Neural progenitor cell (in vitro differentiated cells): Measurements from ENCODE around the gene PLB1. TPM values are rescaled to one million over a fixed set of nuclear protein-coding genes. Genes with fewer than 3 reads are reported as not detected.

Source experiments
- DNase-seq: peaks from one replicate; pipeline ENCODE4 v3.0.0-alpha.2; 2016; ENCODE audit warnings: low spot score
- H2AFZ ChIP-seq: fragments of 200-600 bp; sonication (generic); replicated peaks from 2 replicates; pipeline ENCODE4 v1.6.1; 2016; ENCODE audit warnings: antibody characterized with exemption
- H3F3A ChIP-seq: fragments of 200-600 bp; sonication (generic); 2 replicates; pipeline ENCODE4 v1.6.1; 2016; ENCODE audit warnings: antibody characterized with exemption, low read depth
- H3K27ac ChIP-seq: fragments of 200-600 bp; sonication (generic); 2 replicates; pipeline ENCODE4 v1.5.1; 2016; ENCODE audit warnings: mild to moderate bottlenecking
- H3K27me3 ChIP-seq: fragments of 200-600 bp; sonication (generic); 2 replicates; pipeline ENCODE4 v1.6.1; 2016; ENCODE audit warnings: mild to moderate bottlenecking, moderate library complexity
- H3K36me3 ChIP-seq: fragments of 200-600 bp; sonication (generic); 2 replicates; pipeline ENCODE4 v1.5.1; 2016
- H3K4me1 ChIP-seq: fragments of 200-600 bp; sonication (generic); 2 replicates; pipeline ENCODE4 v1.6.1; 2016; ENCODE audit warnings: mixed run types
- H3K4me2 ChIP-seq: fragments of 200-600 bp; sonication (generic); 2 replicates; pipeline ENCODE4 v1.6.1; 2016
- H3K4me3 ChIP-seq: fragments of 200-600 bp; sonication (generic); 2 replicates; pipeline ENCODE4 v1.5.1; 2016
- H3K79me2 ChIP-seq: fragments of 200-600 bp; sonication (generic); 2 replicates; pipeline ENCODE4 v1.6.1; 2016; ENCODE audit warnings: low read depth
- H3K9ac ChIP-seq: fragments of 200-600 bp; sonication (generic); 2 replicates; pipeline ENCODE4 v1.6.1; 2016
- H3K9me3 ChIP-seq: fragments of 200-600 bp; sonication (generic); 2 replicates; pipeline ENCODE4 v1.5.1; 2016; ENCODE audit warnings: low read depth
- H4K20me1 ChIP-seq: fragments of 200-600 bp; sonication (generic); 2 replicates; pipeline ENCODE4 v1.6.1; 2016; ENCODE audit warnings: low read depth
- H3K27ac Mint-ChIP-seq: 3 replicates; pipeline ENCODE4 v1.8.0; 2021; ENCODE audit warnings: mixed read lengths
- H3K27me3 Mint-ChIP-seq: 2 replicates; pipeline ENCODE4 v1.8.0; 2022; ENCODE audit warnings: low read depth, mild to moderate bottlenecking, inconsistent platforms, moderate library complexity, mixed read lengths; ENCODE audit not compliant: insufficient read depth
- H3K36me3 Mint-ChIP-seq: 3 replicates; pipeline ENCODE4 v1.8.0; 2021; ENCODE audit warnings: mixed read lengths
- H3K4me1 Mint-ChIP-seq: 3 replicates; pipeline ENCODE4 v1.8.0; 2021; ENCODE audit warnings: mixed read lengths
- H3K4me3 Mint-ChIP-seq: 3 replicates; pipeline ENCODE4 v1.8.0; 2021; ENCODE audit warnings: mild to moderate bottlenecking, moderate library complexity, mixed read lengths
- H3K9me3 Mint-ChIP-seq: 3 replicates; pipeline ENCODE4 v1.8.0; 2020; ENCODE audit warnings: mixed read lengths
- EZH2 ChIP-seq: fragments of 200-600 bp; sonication (generic); IDR thresholded peaks from 2 replicates; pipeline ENCODE4 v1.6.1; 2017; ENCODE audit warnings: antibody characterized with exemption, mild to moderate bottlenecking, moderate library complexity
- EZH2phosphoT487 ChIP-seq: fragments of 200-600 bp; sonication (generic); IDR thresholded peaks from 2 replicates; pipeline ENCODE4 v1.6.1; 2017; ENCODE audit warnings: antibody characterized with exemption
- total RNA-seq: library from RNA; depleted of rRNA; stranded (reverse); fragments of >200 nt; gene quantifications from 2 replicates; pipeline ENCODE4 v1.2.3, GENCODE V29; 2015; ENCODE audit warnings: low replicate concordance
- TF ChIP-seq, protein P1 (sequence below): fragments of 200-600 bp; sonication (generic); IDR thresholded peaks from 2 replicates; pipeline ENCODE4 v1.5.1; 2017; ENCODE audit warnings: antibody characterized with exemption, mild to moderate bottlenecking

The PLB1 gene
- total RNA-seq, 1 donor from 2014 or later = not detected

DNA sequence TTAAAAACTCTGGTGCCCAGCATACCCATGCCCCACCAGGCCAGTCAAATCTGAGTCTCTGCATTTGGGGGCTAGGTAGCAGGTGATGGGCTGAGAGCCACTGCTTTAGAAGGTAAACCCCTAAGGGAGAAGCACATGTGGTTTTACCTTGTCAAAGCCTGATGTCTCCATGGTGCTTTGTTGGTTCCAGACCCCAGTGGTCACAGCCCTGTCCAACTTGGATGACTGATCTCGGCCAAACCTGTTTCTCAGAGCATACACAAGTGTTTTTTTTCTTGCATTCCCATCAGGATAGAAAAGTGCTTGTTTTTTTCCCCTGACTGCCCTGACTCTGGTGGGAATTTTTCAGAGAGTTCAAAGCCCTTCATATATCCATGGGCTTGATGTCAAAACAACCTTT lies 13.5 kb downstream of the PLB1 start:
- TF ChIP-seq EZH2phosphoT487 (no peak), EZH2 (no peak)
- TF ChIP-seq, protein P1, sequence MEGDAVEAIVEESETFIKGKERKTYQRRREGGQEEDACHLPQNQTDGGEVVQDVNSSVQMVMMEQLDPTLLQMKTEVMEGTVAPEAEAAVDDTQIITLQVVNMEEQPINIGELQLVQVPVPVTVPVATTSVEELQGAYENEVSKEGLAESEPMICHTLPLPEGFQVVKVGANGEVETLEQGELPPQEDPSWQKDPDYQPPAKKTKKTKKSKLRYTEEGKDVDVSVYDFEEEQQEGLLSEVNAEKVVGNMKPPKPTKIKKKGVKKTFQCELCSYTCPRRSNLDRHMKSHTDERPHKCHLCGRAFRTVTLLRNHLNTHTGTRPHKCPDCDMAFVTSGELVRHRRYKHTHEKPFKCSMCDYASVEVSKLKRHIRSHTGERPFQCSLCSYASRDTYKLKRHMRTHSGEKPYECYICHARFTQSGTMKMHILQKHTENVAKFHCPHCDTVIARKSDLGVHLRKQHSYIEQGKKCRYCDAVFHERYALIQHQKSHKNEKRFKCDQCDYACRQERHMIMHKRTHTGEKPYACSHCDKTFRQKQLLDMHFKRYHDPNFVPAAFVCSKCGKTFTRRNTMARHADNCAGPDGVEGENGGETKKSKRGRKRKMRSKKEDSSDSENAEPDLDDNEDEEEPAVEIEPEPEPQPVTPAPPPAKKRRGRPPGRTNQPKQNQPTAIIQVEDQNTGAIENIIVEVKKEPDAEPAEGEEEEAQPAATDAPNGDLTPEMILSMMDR = no peak
- no peak overlapping the region for H3K9ac ChIP-seq
- H3K9me3 ChIP-seq = no peaks in the 10 kb centered on the region
- no peaks in the 10 kb centered on the region for H4K20me1 ChIP-seq
- Mint-ChIP-seq H3K27me3 (peaks cover 2% of the 10 kb centered on the region), H3K4me3 (no peak overlapping the region), H3K36me3 (no peaks in the 10 kb centered on the region), H3K4me1 (peaks cover 12% of the 10 kb centered on the region), H3K27ac (no peak overlapping the region), H3K9me3 (peaks cover 15% of the 10 kb centered on the region)
- no peaks in the 10 kb centered on the region for H3F3A ChIP-seq
- H3K27ac ChIP-seq = no peak overlapping the region
- no peaks in the 10 kb centered on the region for H3K27me3 ChIP-seq
- H3K4me3 ChIP-seq = no peak overlapping the region
- no peak overlapping the region for H3K4me2 ChIP-seq
- H3K79me2 ChIP-seq = no peaks in the 10 kb centered on the region
- H3K4me1 ChIP-seq = no peaks in the 10 kb centered on the region
- no peaks in the 10 kb centered on the region for H3K36me3 ChIP-seq
- no peak for DNase-seq
- no peak overlapping the region for H2AFZ ChIP-seq

DNA sequence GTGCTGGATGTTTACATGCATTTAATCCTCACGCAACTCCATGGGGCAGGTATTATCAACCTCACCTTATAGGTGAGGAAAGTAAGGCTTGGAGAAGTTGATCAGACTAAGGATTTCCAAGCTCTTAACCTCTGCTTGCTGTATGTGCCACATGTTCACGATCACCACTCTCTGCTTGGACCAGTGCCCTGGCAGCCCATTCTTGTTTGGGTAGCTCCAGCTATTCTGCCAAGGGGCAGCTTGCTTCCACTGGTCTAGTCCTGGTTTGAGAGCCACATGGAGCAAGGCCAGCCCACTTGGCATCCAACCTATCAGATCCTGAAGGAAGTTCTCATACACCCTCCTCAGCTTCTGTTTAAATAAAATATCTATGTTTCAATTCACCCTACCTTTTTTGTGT lies 14.3 kb downstream of the PLB1 start:
- H3K36me3 Mint-ChIP-seq = no peaks in the 10 kb centered on the region
- H3K9me3 ChIP-seq = no peaks in the 10 kb centered on the region

DNA sequence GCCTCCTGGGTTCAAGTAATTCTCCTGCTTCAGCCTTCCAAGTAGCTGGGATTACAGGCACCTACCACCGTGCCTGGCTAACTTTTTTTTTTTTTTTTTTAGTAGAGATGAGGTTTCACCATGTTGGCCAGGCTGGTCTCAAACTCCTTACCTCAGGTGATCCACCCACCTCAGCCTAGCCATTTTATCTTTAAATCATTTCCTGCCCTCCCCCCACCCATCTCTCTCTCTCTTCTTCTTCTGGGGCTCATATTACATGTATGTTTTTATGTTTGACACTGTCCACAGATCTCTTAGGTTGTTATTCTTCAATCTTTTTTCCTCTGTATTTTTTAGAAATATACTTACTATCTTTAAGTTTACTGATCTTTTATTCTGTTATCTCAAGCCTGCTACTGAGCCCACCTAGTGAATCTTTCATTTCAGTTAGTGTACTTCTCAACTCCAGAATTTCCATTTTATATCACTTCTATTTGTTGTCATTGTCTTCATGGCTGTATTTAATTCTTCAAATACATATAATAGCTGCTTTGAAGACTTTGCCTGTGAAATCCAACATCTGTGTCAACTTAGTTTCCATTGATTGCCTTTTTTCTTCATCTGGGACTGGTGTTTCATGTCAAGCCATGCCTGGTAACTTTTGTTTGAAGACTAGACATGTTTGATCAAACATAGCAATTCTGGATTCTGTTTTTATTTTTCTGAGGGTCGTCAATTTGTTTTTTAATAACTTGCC lies 16.2 kb downstream of the PLB1 start:
- DNase-seq = no peak
- Histone ChIP-seq H3K79me2 (no peaks in the 10 kb centered on the region), H3K9me3 (no peaks in the 10 kb centered on the region), H3K27me3 (peaks cover 15% of the 10 kb centered on the region), H3K4me3 (no peak overlapping the region), H3K9ac (no peak overlapping the region), H3K4me1 (no peaks in the 10 kb centered on the region), H4K20me1 (no peaks in the 10 kb centered on the region), H3K27ac (no peak overlapping the region), H2AFZ (no peak overlapping the region), H3F3A (no peaks in the 10 kb centered on the region), H3K4me2 (no peak overlapping the region), H3K36me3 (no peaks in the 10 kb centered on the region)
- Mint-ChIP-seq H3K4me1 (no peaks in the 10 kb centered on the region), H3K27me3 (peaks cover 2% of the 10 kb centered on the region), H3K9me3 (peaks cover 15% of the 10 kb centered on the region), H3K36me3 (no peaks in the 10 kb centered on the region), H3K27ac (no peak overlapping the region), H3K4me3 (no peak overlapping the region)
- TF ChIP-seq, protein P1 = no peak
- TF ChIP-seq EZH2phosphoT487 (no peak), EZH2 (no peak)

More for the DNA sequence above, 14.3 kb downstream of the PLB1 start:
- TF ChIP-seq EZH2 = no peak
- TF ChIP-seq, protein P1 = no peak
- no peak for TF ChIP-seq EZH2phosphoT487
- Mint-ChIP-seq H3K4me1 (peaks cover 12% of the 10 kb centered on the region), H3K27ac (no peak overlapping the region), H3K27me3 (peaks cover 2% of the 10 kb centered on the region), H3K4me3 (no peak overlapping the region), H3K9me3 (peaks cover 15% of the 10 kb centered on the region)
- Histone ChIP-seq H3K79me2 (no peaks in the 10 kb centered on the region), H3K36me3 (no peaks in the 10 kb centered on the region), H3K4me1 (no peaks in the 10 kb centered on the region), H3F3A (no peaks in the 10 kb centered on the region), H2AFZ (no peak overlapping the region), H3K27me3 (no peaks in the 10 kb centered on the region), H3K9ac (no peak overlapping the region), H3K4me2 (no peak overlapping the region), H3K27ac (no peak overlapping the region), H4K20me1 (no peaks in the 10 kb centered on the region), H3K4me3 (no peak overlapping the region)
- DNase-seq = no peak
